Activated T-cell treated with anti-CD3 and anti-CD28 coated beads, Interleukin-2, amount 50 U/mL, for 4 hours (primary cell): ENCODE results near the gene MED26. TPM values are rescaled to one million over a fixed set of nuclear protein-coding genes. Genes with fewer than 3 reads are reported as not detected.

ENCODE experiments used
- ATAC-seq, 2 donors: fragments of 200-7000 bp; cut with Tn5 transposase; one replicate each; pipeline ENCODE4 v1.10.0; 2021
- DNase-seq: peaks from one replicate; pipeline ENCODE4 v3.0.0-alpha.2; 2020
- H3K27me3 Mint-ChIP-seq: one replicate; pipeline ENCODE4 v1.8.0; 2021; ENCODE audit warnings: low read depth, mixed read lengths
- H3K36me3 Mint-ChIP-seq: one replicate; pipeline ENCODE4 v1.8.0; 2022; ENCODE audit warnings: mixed read lengths; ENCODE audit not compliant: insufficient read depth
- H3K4me1 Mint-ChIP-seq: one replicate; pipeline ENCODE4 v1.8.0; 2021; ENCODE audit warnings: low read depth, mixed read lengths
- H3K4me3 Mint-ChIP-seq: one replicate; pipeline ENCODE4 v1.8.0; 2021; ENCODE audit warnings: mild to moderate bottlenecking, moderate library complexity, mixed read lengths
- H3K9me3 Mint-ChIP-seq: one replicate; pipeline ENCODE4 v1.8.0; 2021; ENCODE audit warnings: mixed read lengths
- total RNA-seq, 3 donors: library from RNA; stranded (reverse); gene quantifications; one replicate each; pipeline ENCODE4 v1.2.1, GENCODE V29; 2021

Gene MED26
- total RNA-seq, 3 donors from 2014 or later: 17.4 to 19.5 (median 18.2) TPM

DNA sequence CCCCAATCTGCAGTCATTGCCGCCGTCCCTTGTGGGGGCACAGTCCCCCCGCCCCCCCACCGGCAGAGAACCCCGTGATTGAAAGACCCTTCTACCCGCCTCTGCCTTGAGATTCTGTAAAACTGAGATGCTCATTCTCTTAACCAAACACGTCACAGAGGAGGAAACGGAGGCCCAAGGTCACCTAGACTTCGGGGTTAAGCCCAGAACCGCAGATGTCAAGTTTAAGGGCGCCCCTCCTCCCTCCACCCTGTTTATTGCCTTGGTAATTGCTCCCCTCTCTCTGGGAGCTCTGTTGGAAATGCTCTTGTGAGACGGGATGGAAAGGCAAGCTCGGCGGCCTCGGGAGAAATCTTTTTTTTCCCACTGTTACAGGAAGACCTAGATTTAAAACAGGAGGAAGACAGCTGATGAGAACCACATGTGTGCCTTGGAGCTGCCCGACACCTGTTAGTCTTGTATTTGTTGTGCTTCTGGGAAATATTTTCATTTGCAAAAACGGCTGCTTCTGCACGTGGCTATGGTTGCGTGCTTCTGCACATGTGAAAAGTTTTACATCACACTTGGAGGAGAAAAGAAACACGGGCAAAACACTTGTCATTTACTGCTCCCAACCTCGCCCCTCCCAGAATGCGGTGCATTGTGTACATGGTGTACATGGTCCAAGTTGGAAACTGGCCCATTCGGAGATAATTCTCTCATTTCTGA lies 1.1 kb upstream of the MED26 start:
- DNase-seq: no peak
- Mint-ChIP-seq H3K4me3 (peak overlapping the region; percentile 98), H3K27me3 (no peaks in the 10 kb centered on the region), H3K9me3 (no peaks in the 10 kb centered on the region), H3K4me1 (peaks cover 40% of the 10 kb centered on the region), H3K36me3 (peaks cover 15% of the 10 kb centered on the region)
- peak in 1 of 2 donors; percentile 0 for ATAC-seq

DNA sequence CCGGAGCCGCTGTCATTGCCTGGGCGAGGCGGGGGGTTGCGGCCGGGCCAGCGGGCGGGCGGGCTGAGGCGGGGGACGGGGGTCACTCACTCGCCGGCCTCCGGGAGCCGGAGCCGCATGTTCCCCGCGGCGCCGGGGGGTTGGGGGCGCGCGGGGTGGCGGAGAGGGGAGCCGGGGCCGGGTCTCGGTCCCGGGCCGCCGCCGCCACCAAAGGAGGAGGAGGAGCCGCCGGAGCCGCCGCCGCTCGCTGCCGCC lies 149 bp downstream of the MED26 start:
- Mint-ChIP-seq H3K4me1 (peaks cover 47% of the 10 kb centered on the region), H3K36me3 (peaks cover 18% of the 10 kb centered on the region), H3K9me3 (no peaks in the 10 kb centered on the region), H3K27me3 (no peaks in the 10 kb centered on the region), H3K4me3 (peak overlapping the region; percentile 95)
- ATAC-seq: peak; percentile 1
- no peak for DNase-seq

DNA sequence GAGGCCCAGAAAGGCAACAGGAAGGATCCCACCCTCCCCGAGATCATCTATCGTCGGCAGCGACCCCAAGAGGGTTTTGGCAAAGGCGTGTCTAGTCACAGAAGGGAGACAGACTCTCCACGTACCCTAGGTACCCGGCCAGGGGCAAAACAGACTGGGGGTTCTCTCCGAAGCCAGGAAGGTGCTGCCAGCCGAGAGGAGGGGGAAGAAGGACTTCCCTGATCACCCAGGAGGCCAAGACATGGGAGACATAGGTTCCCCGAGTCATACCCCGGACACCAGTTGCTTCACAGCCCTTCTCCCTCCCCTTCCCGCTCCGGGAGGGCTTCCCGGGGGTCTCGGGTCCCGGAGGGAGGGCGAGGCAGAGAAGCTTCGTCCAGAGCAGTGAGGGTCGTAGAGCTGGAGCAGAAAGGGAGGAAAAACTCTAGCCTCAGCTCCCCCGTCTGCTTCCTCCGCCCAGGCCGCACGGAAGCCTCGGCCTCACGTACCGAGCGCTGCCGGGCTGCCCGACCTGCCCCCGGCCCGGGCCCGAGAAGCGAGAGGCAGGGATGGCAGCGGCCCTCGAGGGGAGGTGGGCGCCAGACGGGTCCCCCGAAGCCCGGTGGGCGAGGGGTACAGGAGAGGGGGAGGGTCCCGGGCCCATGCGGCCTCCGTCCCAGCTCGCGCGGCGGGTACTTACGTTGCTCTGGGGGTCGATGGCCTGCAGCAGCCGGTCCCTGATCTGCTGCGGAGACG lies 644 bp downstream of the MED26 start:
- peaks cover 47% of the 10 kb centered on the region for H3K4me1 Mint-ChIP-seq
- no peaks in the 10 kb centered on the region for H3K9me3 Mint-ChIP-seq
- no peaks in the 10 kb centered on the region for H3K27me3 Mint-ChIP-seq

DNA sequence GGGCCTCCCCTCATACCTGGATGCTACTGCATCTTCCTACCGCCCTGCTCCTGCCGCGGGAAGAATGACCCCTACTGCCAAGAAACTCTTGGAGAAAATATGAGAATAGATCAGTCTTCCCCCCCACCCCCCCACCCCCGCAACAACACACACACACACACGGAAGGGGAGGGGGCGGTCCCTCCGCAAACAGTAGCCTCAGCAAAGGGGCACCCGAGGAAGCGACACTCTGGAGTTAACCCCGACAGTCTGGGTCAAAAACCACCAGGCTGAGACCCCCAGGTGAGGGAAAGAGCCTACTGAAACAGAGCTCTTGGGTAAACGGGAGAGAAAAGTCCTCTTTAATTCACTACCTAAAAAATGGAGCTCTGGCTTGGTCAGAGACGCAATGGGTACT lies 1.2 kb downstream of the MED26 start:
- H3K4me1 Mint-ChIP-seq: peaks cover 46% of the 10 kb centered on the region
- DNase-seq (no peak), ATAC-seq (no peak)
- H3K4me3 Mint-ChIP-seq: peak overlapping the region; percentile 95
- no peaks in the 10 kb centered on the region for H3K27me3 Mint-ChIP-seq
- H3K9me3 Mint-ChIP-seq: no peaks in the 10 kb centered on the region
- H3K36me3 Mint-ChIP-seq: peaks cover 16% of the 10 kb centered on the region

More for the DNA sequence above, 644 bp downstream of the MED26 start:
- Mint-ChIP-seq H3K36me3 (peaks cover 18% of the 10 kb centered on the region), H3K4me3 (peak overlapping the region; percentile 95)
- no peak for DNase-seq
- no peak for ATAC-seq

DNA sequence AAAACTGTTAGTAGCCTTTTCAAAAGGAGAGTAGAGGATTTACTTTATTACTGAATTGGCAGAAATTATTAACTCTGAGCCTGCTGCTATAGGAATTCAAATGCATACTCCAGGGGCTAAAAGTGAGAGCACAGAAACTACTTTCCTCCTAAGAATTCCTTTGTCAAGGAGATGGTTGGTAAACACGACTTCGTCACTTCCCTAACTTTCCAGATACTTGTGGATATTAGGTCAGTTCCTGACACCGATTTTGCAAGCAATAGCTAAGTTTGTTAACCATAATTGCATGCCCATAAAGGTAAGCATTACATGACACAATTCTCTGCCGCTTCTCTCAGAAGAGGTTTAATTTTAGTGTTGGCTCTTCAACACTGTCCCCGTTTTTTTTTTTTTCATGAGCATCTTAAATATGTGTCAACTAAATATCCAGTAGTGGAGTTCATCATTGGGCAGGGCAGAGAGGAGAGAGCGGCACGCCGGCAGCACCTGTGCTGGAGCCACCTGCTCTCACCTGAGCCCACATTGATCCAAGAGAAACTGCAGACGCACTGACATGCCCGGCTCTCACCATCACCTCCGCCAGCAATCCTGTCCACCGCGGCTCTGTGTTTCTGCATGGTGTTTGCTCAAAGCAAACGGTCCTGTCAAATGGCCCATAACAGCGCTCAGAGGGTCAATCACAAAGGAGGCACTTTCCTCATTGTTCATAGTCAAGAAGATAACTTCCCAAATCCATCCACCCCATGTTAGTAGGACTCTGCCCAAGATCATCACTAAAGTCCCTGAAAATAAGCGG lies 2.6 kb downstream of the MED26 start:
- peaks cover 57% of the 10 kb centered on the region for H3K4me1 Mint-ChIP-seq
- DNase-seq: no peak
- peak overlapping the region; percentile 95 for H3K4me3 Mint-ChIP-seq
- H3K9me3 Mint-ChIP-seq: no peaks in the 10 kb centered on the region
- no peaks in the 10 kb centered on the region for H3K27me3 Mint-ChIP-seq
- H3K36me3 Mint-ChIP-seq: peaks cover 11% of the 10 kb centered on the region
- ATAC-seq: no peak

DNA sequence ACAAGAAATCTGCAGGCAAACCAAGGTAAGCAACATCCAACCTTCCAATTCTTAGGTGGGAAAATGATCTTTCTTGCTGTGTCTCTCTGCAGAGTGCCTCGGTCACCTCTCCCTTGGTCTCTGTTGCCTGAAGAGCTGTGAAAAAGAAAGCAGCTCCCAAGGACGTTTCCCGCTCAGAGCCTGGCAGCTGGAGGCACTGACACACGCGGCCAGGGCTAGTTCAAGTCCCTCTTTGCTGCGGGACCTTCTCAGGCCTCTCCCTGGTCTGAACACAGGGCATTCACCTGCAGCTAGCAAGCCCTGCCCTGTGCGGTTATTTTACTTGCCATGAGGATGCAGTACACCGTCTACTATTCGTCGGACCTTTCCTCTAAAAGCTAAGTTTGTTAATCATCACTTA lies 3.8 kb downstream of the MED26 start:
- ATAC-seq (no peak), DNase-seq (no peak)
- Mint-ChIP-seq H3K36me3 (peaks cover 11% of the 10 kb centered on the region), H3K4me3 (no peak overlapping the region), H3K4me1 (peaks cover 64% of the 10 kb centered on the region), H3K9me3 (no peaks in the 10 kb centered on the region), H3K27me3 (no peaks in the 10 kb centered on the region)

DNA sequence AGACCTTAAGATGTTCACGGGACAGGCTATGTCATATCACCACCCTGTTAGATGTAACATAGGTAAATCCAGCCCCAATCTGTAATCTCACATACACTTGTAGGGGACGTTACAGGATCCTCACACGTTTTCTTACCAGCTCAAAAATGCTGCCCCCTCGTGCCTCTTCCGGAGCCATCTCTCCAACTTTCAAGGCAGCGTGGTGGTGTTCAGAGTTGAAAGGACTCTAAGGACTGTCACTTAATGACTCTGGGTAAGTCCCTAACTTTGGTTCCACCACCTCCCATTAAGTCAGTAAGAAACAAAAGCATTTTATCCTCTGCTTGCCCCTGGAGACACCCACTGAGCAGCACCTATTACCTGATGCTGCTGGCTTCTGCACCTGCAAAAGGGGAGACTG lies 4.4 kb downstream of the MED26 start:
- ATAC-seq (no peak), DNase-seq (no peak)
- Mint-ChIP-seq H3K27me3 (no peaks in the 10 kb centered on the region), H3K4me1 (peaks cover 66% of the 10 kb centered on the region), H3K4me3 (no peak overlapping the region), H3K9me3 (no peaks in the 10 kb centered on the region), H3K36me3 (peaks cover 11% of the 10 kb centered on the region)

DNA sequence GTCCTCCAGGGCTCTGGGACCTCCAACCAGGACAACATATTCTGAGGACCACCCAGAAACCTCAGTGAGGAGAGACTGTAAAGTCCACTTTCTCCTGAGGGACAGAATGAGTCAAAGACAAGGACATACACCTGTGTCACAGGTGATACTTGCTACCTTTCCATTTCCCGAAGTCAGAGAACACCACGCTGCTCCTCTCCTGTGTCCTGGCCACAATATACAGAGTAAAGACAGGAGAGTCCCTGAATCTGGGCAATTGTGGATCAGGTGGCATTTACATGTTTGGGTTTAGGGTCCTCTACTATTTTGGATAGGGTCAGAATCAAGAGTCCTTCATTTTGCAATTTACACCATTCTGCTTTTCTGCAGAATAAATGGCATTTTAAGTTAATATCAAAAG lies 4.9 kb downstream of the MED26 start:
- Mint-ChIP-seq H3K4me3 (no peak overlapping the region), H3K4me1 (peaks cover 68% of the 10 kb centered on the region), H3K27me3 (no peaks in the 10 kb centered on the region), H3K9me3 (no peaks in the 10 kb centered on the region), H3K36me3 (peaks cover 11% of the 10 kb centered on the region)
- DNase-seq (no peak), ATAC-seq (no peak)

DNA sequence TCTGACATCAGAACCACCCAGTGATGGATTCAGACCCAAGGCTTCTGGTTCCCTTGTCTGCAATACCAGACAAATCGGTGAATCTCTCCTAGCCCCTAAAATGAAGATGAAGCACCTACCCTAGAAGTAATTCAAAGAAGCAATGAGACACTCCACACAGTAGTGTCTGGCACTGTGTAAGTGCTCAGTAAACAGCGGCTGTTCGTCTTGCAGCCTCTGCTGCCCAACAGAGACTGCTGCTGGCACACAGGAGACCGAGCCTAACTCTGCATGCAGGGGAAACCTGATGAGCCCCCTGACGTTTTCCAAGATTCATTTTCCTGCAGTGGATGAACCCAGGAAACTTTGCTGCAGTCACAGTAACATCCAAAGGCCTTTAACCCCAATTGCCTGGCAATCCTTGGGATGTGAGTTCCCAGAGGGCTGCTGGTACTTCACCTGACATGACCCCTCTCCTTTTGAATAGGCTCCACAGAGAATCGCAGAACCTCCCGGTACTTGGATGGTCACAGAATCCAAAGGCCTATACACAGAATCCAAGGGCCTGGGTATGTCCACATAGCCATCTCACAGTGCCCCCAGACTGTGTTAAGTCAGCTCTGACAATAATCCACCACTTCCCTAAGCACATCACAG lies 6.7 kb downstream of the MED26 start:
- ATAC-seq (no peak), DNase-seq (no peak)
- H3K27me3 Mint-ChIP-seq: no peaks in the 10 kb centered on the region
- peaks cover 78% of the 10 kb centered on the region for H3K4me1 Mint-ChIP-seq
- peaks cover 11% of the 10 kb centered on the region for H3K36me3 Mint-ChIP-seq
- no peaks in the 10 kb centered on the region for H3K9me3 Mint-ChIP-seq
- H3K4me3 Mint-ChIP-seq: no peak overlapping the region

DNA sequence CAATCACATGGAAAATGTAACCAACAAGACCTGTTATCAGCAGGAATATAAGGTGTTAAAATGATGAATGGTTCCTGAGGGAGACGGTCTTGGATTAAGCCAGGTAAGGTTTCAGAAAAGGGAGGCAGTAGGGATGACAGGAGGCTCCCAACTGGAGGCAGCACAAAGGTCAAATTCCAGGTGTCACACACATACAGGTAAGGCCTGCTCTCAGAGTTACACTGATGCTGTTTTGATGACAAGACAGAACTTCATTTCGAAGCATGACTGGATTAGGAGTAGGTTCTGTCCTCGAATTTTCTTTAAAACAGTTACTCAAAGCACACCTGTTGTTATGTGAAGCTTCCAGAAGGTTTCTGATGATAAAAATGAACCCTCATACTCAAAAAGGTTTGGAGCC lies 7.4 kb downstream of the MED26 start:
- peaks cover 10% of the 10 kb centered on the region for H3K36me3 Mint-ChIP-seq
- no peak overlapping the region for H3K4me3 Mint-ChIP-seq
- ATAC-seq (no peak), DNase-seq (no peak)
- no peaks in the 10 kb centered on the region for H3K9me3 Mint-ChIP-seq
- H3K4me1 Mint-ChIP-seq: peaks cover 76% of the 10 kb centered on the region
- H3K27me3 Mint-ChIP-seq: no peaks in the 10 kb centered on the region

DNA sequence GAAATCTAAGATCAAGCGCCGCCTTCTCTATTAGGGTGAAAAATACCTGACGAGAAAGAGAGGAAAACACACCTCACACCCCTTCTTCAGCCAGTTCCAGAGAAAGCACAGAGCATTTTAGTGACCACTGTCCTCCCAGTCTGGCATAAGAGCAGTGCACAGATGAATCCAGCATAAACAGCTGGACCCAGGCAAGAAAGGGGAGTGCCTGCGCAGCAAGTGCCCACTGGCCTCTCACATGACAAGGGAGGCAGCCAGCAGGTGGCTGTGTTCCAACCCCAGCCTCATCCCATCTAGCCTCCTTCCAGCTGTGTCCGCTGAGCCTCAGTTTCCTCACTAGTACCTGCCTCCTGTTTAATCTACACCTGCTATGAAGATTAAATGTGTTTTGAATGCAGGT lies 8.0 kb downstream of the MED26 start:
- Mint-ChIP-seq H3K4me3 (no peak overlapping the region), H3K4me1 (peaks cover 76% of the 10 kb centered on the region)

DNA sequence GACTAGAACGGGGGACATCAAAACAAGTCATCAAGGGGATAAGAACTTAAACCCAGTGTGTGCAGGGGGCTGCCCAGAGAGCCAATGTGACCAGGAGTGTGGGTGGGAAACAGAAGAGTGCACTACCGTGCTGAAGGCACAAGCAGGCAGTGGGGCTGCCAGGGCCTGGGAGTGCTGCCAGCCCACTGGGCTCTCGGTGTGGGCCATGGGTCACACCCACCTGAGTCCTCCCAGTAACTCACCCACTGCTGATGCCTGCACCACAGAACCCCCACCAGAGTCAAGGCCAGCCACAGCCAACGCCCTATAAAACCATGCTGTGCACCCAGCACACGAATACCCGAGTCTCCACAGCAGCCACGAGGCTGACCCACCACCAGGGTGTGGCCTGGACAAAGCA lies 8.5 kb downstream of the MED26 start:
- Mint-ChIP-seq H3K4me1 (peaks cover 76% of the 10 kb centered on the region), H3K9me3 (no peaks in the 10 kb centered on the region), H3K4me3 (no peak overlapping the region), H3K36me3 (peaks cover 3% of the 10 kb centered on the region), H3K27me3 (no peaks in the 10 kb centered on the region)
- ATAC-seq (no peak), DNase-seq (no peak)

More for the DNA sequence above, 8.0 kb downstream of the MED26 start:
- Mint-ChIP-seq H3K36me3 (peaks cover 4% of the 10 kb centered on the region), H3K27me3 (no peaks in the 10 kb centered on the region), H3K9me3 (no peaks in the 10 kb centered on the region)
- ATAC-seq (no peak), DNase-seq (no peak)

DNA sequence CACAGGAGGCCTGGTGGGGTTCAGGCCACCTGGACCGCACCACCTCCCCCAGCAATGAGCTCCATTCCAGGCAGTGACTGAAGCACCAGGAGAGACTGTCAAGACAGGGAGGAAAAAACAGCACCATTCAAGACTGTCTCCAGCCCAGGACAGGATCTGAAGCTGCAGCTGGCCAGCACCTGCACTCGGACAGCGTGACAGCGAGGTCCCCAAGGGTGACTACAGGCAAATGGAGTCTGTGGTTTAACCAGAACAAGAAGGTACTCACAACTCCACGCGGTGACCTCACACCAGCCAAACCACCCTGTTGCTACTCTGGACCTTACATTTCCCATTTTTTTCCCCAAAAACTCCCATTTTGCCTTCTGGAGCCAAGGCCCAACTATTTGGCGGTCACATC lies 9.8 kb downstream of the MED26 start:
- peaks cover 75% of the 10 kb centered on the region for H3K4me1 Mint-ChIP-seq
- no peak overlapping the region for H3K4me3 Mint-ChIP-seq
- no peak for ATAC-seq
- no peaks in the 10 kb centered on the region for H3K9me3 Mint-ChIP-seq
- no peak for DNase-seq
- H3K36me3 Mint-ChIP-seq: peaks cover 3% of the 10 kb centered on the region
- H3K27me3 Mint-ChIP-seq: no peaks in the 10 kb centered on the region

DNA sequence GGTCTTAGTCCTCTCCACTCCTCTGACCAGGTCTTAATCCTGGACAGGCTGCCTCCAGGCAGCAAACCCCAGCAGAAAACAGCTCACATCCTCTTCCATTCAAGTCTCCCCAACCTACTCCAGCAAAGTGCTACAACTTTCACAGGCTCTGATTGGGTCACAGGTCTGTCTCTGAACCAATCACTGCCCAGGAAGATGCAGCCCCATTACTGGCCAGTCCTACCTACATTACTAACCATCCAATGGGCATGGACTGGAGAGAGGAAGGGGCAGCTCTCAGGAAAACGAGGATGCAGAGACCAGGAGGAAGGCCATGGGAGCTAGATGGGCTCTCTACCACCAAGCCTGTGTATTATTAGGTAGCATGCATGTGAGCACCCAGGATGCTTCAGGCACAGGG lies 12.2 kb downstream of the MED26 start:
- DNase-seq: no peak
- Mint-ChIP-seq H3K4me3 (no peak overlapping the region), H3K27me3 (no peaks in the 10 kb centered on the region), H3K9me3 (no peaks in the 10 kb centered on the region), H3K36me3 (peaks cover 3% of the 10 kb centered on the region), H3K4me1 (peaks cover 83% of the 10 kb centered on the region)
- no peak for ATAC-seq
